KMS-11 (cell line): ENCODE results near the gene GPA33.

ENCODE experiments used
- H2AFZ ChIP-seq: fragments of 200-600 bp; sonication (generic); 2 replicates; pipeline ENCODE4 v1.6.1; 2016; ENCODE audit warnings: antibody characterized with exemption, mixed run types, low read depth
- H3K27ac ChIP-seq: fragments of 200-600 bp; sonication (generic); 2 replicates; pipeline ENCODE4 v1.6.1; 2016; ENCODE audit warnings: mild to moderate bottlenecking, mixed run types
- H3K27me3 ChIP-seq: fragments of 200-600 bp; sonication (generic); 2 replicates; pipeline ENCODE4 v1.6.1; 2017; ENCODE audit warnings: mild to moderate bottlenecking, low read depth, mixed run types, moderate library complexity; ENCODE audit not compliant: insufficient read depth
- H3K36me3 ChIP-seq: fragments of 200-600 bp; sonication (generic); 2 replicates; pipeline ENCODE4 v1.6.1; 2017; ENCODE audit warnings: mild to moderate bottlenecking, mixed run types; ENCODE audit not compliant: insufficient read depth
- H3K4me1 ChIP-seq: fragments of 200-600 bp; sonication (generic); 2 replicates; pipeline ENCODE4 v1.6.1; 2016; ENCODE audit warnings: mild to moderate bottlenecking, low read depth, mixed run types; ENCODE audit not compliant: poor library complexity, severe bottlenecking
- H3K4me2 ChIP-seq: fragments of 200-600 bp; sonication (generic); 2 replicates; pipeline ENCODE4 v1.7.0; 2016; ENCODE audit warnings: mild to moderate bottlenecking, mixed run types
- H3K4me3 ChIP-seq: fragments of 200-600 bp; sonication (generic); IDR thresholded peaks from 2 replicates; pipeline ENCODE4 v1.6.1; 2017; ENCODE audit warnings: low read depth, low read length, mixed read lengths; ENCODE audit not compliant: insufficient read depth
- H3K79me2 ChIP-seq: fragments of 200-600 bp; sonication (generic); 2 replicates; pipeline ENCODE4 v1.6.1; 2016; ENCODE audit warnings: low read depth, mixed run types; ENCODE audit not compliant: insufficient read depth
- H3K9ac ChIP-seq: fragments of 200-600 bp; sonication (generic); 2 replicates; pipeline ENCODE4 v1.6.1; 2016; ENCODE audit warnings: mild to moderate bottlenecking, mixed run types
- H4K20me1 ChIP-seq: fragments of 200-600 bp; sonication (generic); 2 replicates; pipeline ENCODE4 v1.6.1; 2016; ENCODE audit warnings: mild to moderate bottlenecking, mixed run types; ENCODE audit not compliant: insufficient read depth
- CTCF ChIP-seq: fragments of 200-600 bp; sonication (generic); conservative IDR thresholded peaks from 2 replicates; pipeline ENCODE4 v1.6.1; 2017; ENCODE audit warnings: low read depth, mild to moderate bottlenecking, antibody characterized with exemption, low read length, moderate library complexity, mixed read lengths

The GPA33 gene

GRCh38 chr1:167011560-167012191 is 78.5 kb downstream of the GPA33 start:
- H3K36me3 ChIP-seq = no peaks in the 10 kb centered on the region
- H4K20me1 ChIP-seq = no peaks in the 10 kb centered on the region
- no peak overlapping the region for H3K27ac ChIP-seq
- no peak for TF ChIP-seq CTCF
- H3K4me3 ChIP-seq = no peak overlapping the region
- H3K4me1 ChIP-seq = no peaks in the 10 kb centered on the region
- H3K4me2 ChIP-seq = no peak overlapping the region
- no peaks in the 10 kb centered on the region for H3K27me3 ChIP-seq
- no peak overlapping the region for H2AFZ ChIP-seq
- no peak overlapping the region for H3K9ac ChIP-seq
- no peaks in the 10 kb centered on the region for H3K79me2 ChIP-seq

DNA sequence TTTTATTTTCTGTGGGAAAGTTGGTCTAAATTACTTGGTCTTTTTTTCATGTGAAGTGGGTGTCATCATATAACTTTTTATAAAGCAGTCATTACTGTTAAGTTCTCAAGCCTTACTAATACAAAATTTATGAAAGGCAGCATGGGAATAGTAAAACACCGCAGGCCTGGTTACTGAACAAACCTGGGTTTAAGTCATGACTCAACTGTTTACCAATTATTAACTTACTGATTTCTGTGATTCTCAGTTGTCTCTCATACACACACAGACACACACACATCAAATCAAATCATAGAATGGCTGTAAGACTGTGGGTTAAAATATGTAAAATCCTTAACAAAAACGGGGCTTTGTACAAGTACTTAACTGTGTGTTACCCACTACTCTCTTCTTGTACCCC is 86.5 kb downstream of the GPA33 start:
- Histone ChIP-seq H3K79me2 (no peaks in the 10 kb centered on the region), H3K4me1 (peaks cover 20% of the 10 kb centered on the region), H3K4me3 (no peak overlapping the region), H3K9ac (no peak overlapping the region), H3K27me3 (no peaks in the 10 kb centered on the region), H3K4me2 (no peak overlapping the region), H3K27ac (no peak overlapping the region), H2AFZ (no peak overlapping the region), H3K36me3 (no peaks in the 10 kb centered on the region), H4K20me1 (no peaks in the 10 kb centered on the region)
- TF ChIP-seq CTCF = no peak
